GM21737 (cell line): ENCODE results near the gene TEC.

ENCODE experiments used
- ATAC-seq: cut with Tn5 transposase; IDR thresholded peaks from one replicate; pipeline ENCODE4 v1.9.1; 2021; ENCODE audit warnings: mild to moderate bottlenecking, moderate library complexity; ENCODE audit not compliant: unreplicated experiment

Gene TEC

GRCh38 chr4:48127682-48128404 lies 141.8 kb downstream of the TEC start:
- ATAC-seq = peak; percentile 86

GRCh38 chr4:48127231-48127630 lies 142.4 kb downstream of the TEC start:
- ATAC-seq = no peak

- no peak for ATAC-seq
Observed at GRCh38 chr4:48126621-48127020, 143.0 kb downstream of the TEC start.

GRCh38 chr4:48124870-48125269 lies 144.8 kb downstream of the TEC start:
- ATAC-seq = no peak

- ATAC-seq = no peak
Observed at GRCh38 chr4:48122756-48123155, 146.9 kb downstream of the TEC start.

GRCh38 chr4:48121180-48121579 lies 148.5 kb downstream of the TEC start:
- ATAC-seq = no peak

GRCh38 chr4:48120132-48120531 lies 149.5 kb downstream of the TEC start:
- ATAC-seq = no peak

- no peak for ATAC-seq
Observed at GRCh38 chr4:48119646-48120045, 150.0 kb downstream of the TEC start.

GRCh38 chr4:48118081-48118480 lies 151.6 kb downstream of the TEC start:
- no peak for ATAC-seq

- ATAC-seq = no peak
Observed at GRCh38 chr4:48116582-48116981, 153.1 kb downstream of the TEC start.

GRCh38 chr4:48114412-48114811 lies 155.2 kb downstream of the TEC start:
- ATAC-seq = no peak

- no peak for ATAC-seq
Observed at GRCh38 chr4:48112017-48112667, 157.5 kb downstream of the TEC start.

GRCh38 chr4:48110452-48110978 lies 159.1 kb downstream of the TEC start:
- ATAC-seq = no peak

- no peak for ATAC-seq
Observed at GRCh38 chr4:48109413-48110263, 160.0 kb downstream of the TEC start.

- ATAC-seq = no peak
Observed at GRCh38 chr4:48108309-48109073, 161.1 kb downstream of the TEC start.

GRCh38 chr4:48105230-48105629 lies 164.4 kb downstream of the TEC start:
- no peak for ATAC-seq

GRCh38 chr4:48103483-48104139 lies 166.0 kb downstream of the TEC start:
- peak; percentile 69 for ATAC-seq

- ATAC-seq = no peak
Observed at GRCh38 chr4:48102303-48102702, 167.3 kb downstream of the TEC start.

- ATAC-seq = no peak
Observed at GRCh38 chr4:48100256-48100655, 169.4 kb downstream of the TEC start.

GRCh38 chr4:48095441-48095840 lies 174.2 kb downstream of the TEC start:
- ATAC-seq = no peak
